ENCODE results near the gene MTMR12.

The MTMR12 gene

GRCh38 chr5:32274548-32275395 lies 38.0 kb downstream of the MTMR12 start:
- Histone ChIP-seq H3K36me3 (ENCODE audit: control insufficient read depth, insufficient read depth, low read length) (peaks cover 13% of the 10 kb centered on the region), H3K4me3 (replicated peaks; ENCODE audit: low read depth, low read length) (no peak overlapping the region), H3K27me3 (replicated peaks; ENCODE audit: control insufficient read depth, insufficient read depth, low read length) (no peaks in the 10 kb centered on the region)
- no peak for TF ChIP-seq CTCF (IDR thresholded peaks at IDR 0.05; ENCODE audit: insufficient read depth, low read length, poor library complexity, severe bottlenecking)
- no peak for DNase-seq (ENCODE audit: extremely low read depth, insufficient read length)

GRCh38 chr5:32273821-32274220 lies 38.9 kb downstream of the MTMR12 start:
- no peak for TF ChIP-seq CTCF (IDR thresholded peaks at IDR 0.05; ENCODE audit: insufficient read depth, low read length, poor library complexity, severe bottlenecking)
- H3K27me3 ChIP-seq (replicated peaks; ENCODE audit: control insufficient read depth, insufficient read depth, low read length): no peaks in the 10 kb centered on the region
- H3K4me3 ChIP-seq (replicated peaks; ENCODE audit: low read depth, low read length): no peak overlapping the region
- no peak for DNase-seq (ENCODE audit: extremely low read depth, insufficient read length)
- H3K36me3 ChIP-seq (ENCODE audit: control insufficient read depth, insufficient read depth, low read length): peaks cover 13% of the 10 kb centered on the region

GRCh38 chr5:32272746-32273145 lies 40.0 kb downstream of the MTMR12 start:
- peaks cover 13% of the 10 kb centered on the region for H3K36me3 ChIP-seq (ENCODE audit: control insufficient read depth, insufficient read depth, low read length)
- no peak overlapping the region for H3K4me3 ChIP-seq (replicated peaks; ENCODE audit: low read depth, low read length)
- DNase-seq (ENCODE audit: extremely low read depth, insufficient read length): no peak
- TF ChIP-seq CTCF (IDR thresholded peaks at IDR 0.05; ENCODE audit: insufficient read depth, low read length, poor library complexity, severe bottlenecking): no peak
- H3K27me3 ChIP-seq (replicated peaks; ENCODE audit: control insufficient read depth, insufficient read depth, low read length): no peaks in the 10 kb centered on the region

- DNase-seq (ENCODE audit: extremely low read depth, insufficient read length): no peak
- TF ChIP-seq CTCF (IDR thresholded peaks at IDR 0.05; ENCODE audit: insufficient read depth, low read length, poor library complexity, severe bottlenecking): no peak
- Histone ChIP-seq H3K36me3 (ENCODE audit: control insufficient read depth, insufficient read depth, low read length) (peaks cover 13% of the 10 kb centered on the region), H3K4me3 (replicated peaks; ENCODE audit: low read depth, low read length) (no peak overlapping the region), H3K27me3 (replicated peaks; ENCODE audit: control insufficient read depth, insufficient read depth, low read length) (no peaks in the 10 kb centered on the region)
Measured at GRCh38 chr5:32270946-32271345, 41.8 kb downstream of the MTMR12 start.

GRCh38 chr5:32270178-32270577 lies 42.6 kb downstream of the MTMR12 start:
- Histone ChIP-seq H3K36me3 (ENCODE audit: control insufficient read depth, insufficient read depth, low read length) (peaks cover 13% of the 10 kb centered on the region), H3K4me3 (replicated peaks; ENCODE audit: low read depth, low read length) (no peak overlapping the region), H3K27me3 (replicated peaks; ENCODE audit: control insufficient read depth, insufficient read depth, low read length) (no peaks in the 10 kb centered on the region)
- TF ChIP-seq CTCF (IDR thresholded peaks at IDR 0.05; ENCODE audit: insufficient read depth, low read length, poor library complexity, severe bottlenecking): no peak
- no peak for DNase-seq (ENCODE audit: extremely low read depth, insufficient read length)
